ENCODE measurements around the gene PIGQ. TPM values are rescaled to one million over a fixed set of nuclear protein-coding genes. Genes with fewer than 3 reads are reported as not detected.

PIGQ gene
- total and polyA plus RNA-seq, 8 donors, result 14.3 to 217 (median 48.2) TPM

GRCh38 chr16:620700-621525 lies 51.1 kb downstream of the PIGQ start:
- 71 to 81% (median 74%) methylated on average over 21 to 41 of the region's 41 CpGs for WGBS, 5 donors
- H3K36me3 ChIP-seq, result peaks cover 7 to 44% (median 34%) of the 10 kb centered on the region in 4 donors
- peaks cover 15 to 26% (median 22%) of the 10 kb centered on the region in 4 donors for H3K4me1 ChIP-seq
- H3K4me3 ChIP-seq, result no peak overlapping the region
- DNase-seq, result no peak
- no peaks in the 10 kb centered on the region for H3K9me3 ChIP-seq
- intact Hi-C loops (cut with DNase I; ENCODE audit: low total_unique reads), result no loop called here
- no peak for TF ChIP-seq CTCF (IDR thresholded peaks at IDR 0.05)
- TF ChIP-seq POLR2A (IDR thresholded peaks at IDR 0.05), result no peak
- TF ChIP-seq EP300 (IDR thresholded peaks at IDR 0.05), result no peak
- no peak for TF ChIP-seq POLR2AphosphoS5 (IDR thresholded peaks at IDR 0.05)
- no peak overlapping the region for H3K27ac ChIP-seq
- no peaks in the 10 kb centered on the region for H3K27me3 ChIP-seq

GRCh38 chr16:621526-622105 lies 51.8 kb downstream of the PIGQ start:
- peak overlapping the region in 2 of 5 donors; percentile 7 to 42 for H3K27ac ChIP-seq
- WGBS, 5 donors, result 41 to 75% (median 55%) methylated on average over 7 to 21 of the region's 21 CpGs

GRCh38 chr16:622920-623280 lies 53.1 kb downstream of the PIGQ start:
- H3K36me3 ChIP-seq, result peaks cover 13 to 51% (median 41%) of the 10 kb centered on the region in 4 donors
- H3K27ac ChIP-seq, result peak overlapping the region in 1 of 5 donors; percentile 42
- H3K4me3 ChIP-seq, result no peak overlapping the region
- H3K4me1 ChIP-seq, result peaks cover 15 to 26% (median 22%) of the 10 kb centered on the region in 4 donors
- H3K9me3 ChIP-seq, result no peaks in the 10 kb centered on the region
- no peak for TF ChIP-seq EP300 (IDR thresholded peaks at IDR 0.05)
- no peak for TF ChIP-seq POLR2AphosphoS5 (IDR thresholded peaks at IDR 0.05)
- no peak for TF ChIP-seq CTCF (IDR thresholded peaks at IDR 0.05)
- no peak for TF ChIP-seq POLR2A (IDR thresholded peaks at IDR 0.05)
- intact Hi-C loops (cut with DNase I; ENCODE audit: low total_unique reads), result no loop called here
- 93 to 96% (median 94%) methylated on average over 17 of the region's 17 CpGs for WGBS, 5 donors
- no peaks in the 10 kb centered on the region for H3K27me3 ChIP-seq
- no peak for DNase-seq

More at GRCh38 chr16:621526-622105, 51.8 kb downstream of the PIGQ start:
- Histone ChIP-seq H3K27me3 (no peaks in the 10 kb centered on the region), H3K9me3 (no peaks in the 10 kb centered on the region), H3K4me3 (no peak overlapping the region), H3K4me1 (peaks cover 15 to 24% (median 20%) of the 10 kb centered on the region in 4 donors), H3K36me3 (peaks cover 9 to 50% (median 40%) of the 10 kb centered on the region in 4 donors)
- DNase-seq, result peak in 1 of 2 donors; percentile 50
- no peak for TF ChIP-seq POLR2AphosphoS5 (IDR thresholded peaks at IDR 0.05)
- TF ChIP-seq POLR2A (IDR thresholded peaks at IDR 0.05), result no peak
- no peak for TF ChIP-seq EP300 (IDR thresholded peaks at IDR 0.05)
- TF ChIP-seq CTCF (IDR thresholded peaks at IDR 0.05), result no peak
- intact Hi-C loops (cut with DNase I; ENCODE audit: low total_unique reads), result no loop called here

- peaks cover 21 to 31% (median 26%) of the 10 kb centered on the region in 4 donors for H3K4me1 ChIP-seq
- intact Hi-C loops (cut with DNase I; ENCODE audit: low total_unique reads), result no loop called here
These were observed 54.8 kb downstream of the PIGQ start for GRCh38 chr16:624526-625070.

More at GRCh38 chr16:624526-625070, 54.8 kb downstream of the PIGQ start:
- Histone ChIP-seq H3K27me3 (no peaks in the 10 kb centered on the region), H3K36me3 (peaks cover 19 to 58% (median 49%) of the 10 kb centered on the region in 4 donors), H3K9me3 (no peaks in the 10 kb centered on the region), H3K27ac (no peak overlapping the region), H3K4me3 (no peak overlapping the region)
- 84 to 90% (median 86%) methylated on average over 9 to 10 of the region's 10 CpGs for WGBS, 5 donors
- DNase-seq, result no peak
- TF ChIP-seq POLR2A (IDR thresholded peaks at IDR 0.05) (no peak), CTCF (IDR thresholded peaks at IDR 0.05) (no peak), EP300 (IDR thresholded peaks at IDR 0.05) (no peak), POLR2AphosphoS5 (IDR thresholded peaks at IDR 0.05) (no peak)
